Neuronal stem cell (in vitro differentiated cells): ENCODE data around the gene TIMP4.
A peak's percentile ranks its signal among the peaks of the same experiment; 100 is the strongest.

Experiments used
- DNase-seq: peaks from one replicate; pipeline ENCODE4 v3.0.0-alpha.2; 2013; ENCODE audit warnings: low spot score
- H2AFZ ChIP-seq: one replicate; pipeline ENCODE4 v1.6.1; 2013; ENCODE audit warnings: mild to moderate bottlenecking, low read length, inconsistent platforms
- H2AK5ac ChIP-seq: 2 replicates; pipeline ENCODE4 v1.6.1; 2013; ENCODE audit warnings: low read depth, mild to moderate bottlenecking, inconsistent platforms, low read length, moderate library complexity, mixed read lengths
- H2BK120ac ChIP-seq: 2 replicates; pipeline ENCODE4 v1.6.1; 2013; ENCODE audit warnings: low read depth, mild to moderate bottlenecking, inconsistent platforms, low read length, moderate library complexity, mixed read lengths
- H2BK12ac ChIP-seq: one replicate; pipeline ENCODE4 v1.6.1; 2013; ENCODE audit warnings: low read length, inconsistent platforms
- H2BK15ac ChIP-seq: 2 replicates; pipeline ENCODE4 v1.6.1; 2013; ENCODE audit warnings: mild to moderate bottlenecking, low read length, inconsistent platforms, mixed read lengths
- H2BK5ac ChIP-seq: one replicate; pipeline ENCODE4 v1.6.1; 2013; ENCODE audit warnings: inconsistent platforms, mild to moderate bottlenecking, low read length, moderate library complexity
- H3K14ac ChIP-seq: one replicate; pipeline ENCODE4 v1.6.1; 2013; ENCODE audit warnings: low read length, inconsistent platforms
- H3K18ac ChIP-seq: 2 replicates; pipeline ENCODE4 v1.6.1; 2013; ENCODE audit warnings: low read length, inconsistent platforms
- H3K23ac ChIP-seq: 2 replicates; pipeline ENCODE4 v1.6.1; 2013; ENCODE audit warnings: low read depth, mild to moderate bottlenecking, mixed read lengths, low read length, inconsistent platforms; ENCODE audit not compliant: poor library complexity
- H3K27ac ChIP-seq: replicated peaks from 3 replicates; pipeline ENCODE4 v1.5.1; 2013; ENCODE audit warnings: low read length, inconsistent platforms
- H3K27me3 ChIP-seq, 3 experiments: 2 replicates each; pipeline ENCODE4 v1.6.1; 2013; ENCODE audit warnings: low read length in 3 of 3, mild to moderate bottlenecking in 2 of 3, inconsistent platforms in 1 of 3, low read depth in 1 of 3, mixed read lengths in 1 of 3, moderate library complexity in 1 of 3; ENCODE audit not compliant: control insufficient read depth in 3 of 3, insufficient read depth in 3 of 3
- H3K36me3 ChIP-seq, 2 donors: replicated peaks in 1 of 2; 2 replicates each; pipeline ENCODE4 v1.6.1; 2013; ENCODE audit warnings: low read length in 2 of 2; ENCODE audit not compliant: control insufficient read depth in 2 of 2, insufficient read depth in 2 of 2
- H3K4ac ChIP-seq: 2 replicates; pipeline ENCODE4 v1.6.1; 2013; ENCODE audit warnings: inconsistent platforms, mild to moderate bottlenecking, low read length, moderate library complexity
- H3K4me1 ChIP-seq, 2 donors: 1 replicate in 1 of 2; 2 replicates in 1 of 2; pipeline ENCODE4 v1.6.1; 2013; ENCODE audit warnings: low read length in 2 of 2, low read depth in 1 of 2; ENCODE audit not compliant: control insufficient read depth in 2 of 2, insufficient read depth in 1 of 2
- H3K4me2 ChIP-seq: one replicate; pipeline ENCODE4 v1.6.1; 2013; ENCODE audit warnings: mild to moderate bottlenecking, low read length, inconsistent platforms; ENCODE audit not compliant: insufficient read depth, poor library complexity, severe bottlenecking
- H3K4me3 ChIP-seq, 2 donors: 2 replicates each; pipeline ENCODE4 v1.5.1; 2013; ENCODE audit warnings: low read length in 2 of 2, mild to moderate bottlenecking in 2 of 2, inconsistent platforms in 1 of 2, moderate library complexity in 1 of 2
- H3K79me1 ChIP-seq: one replicate; pipeline ENCODE4 v1.6.1; 2013; ENCODE audit warnings: low read depth, mild to moderate bottlenecking, inconsistent platforms, low read length, moderate library complexity
- H3K9ac ChIP-seq: one replicate; pipeline ENCODE4 v1.6.1; 2013; ENCODE audit warnings: mild to moderate bottlenecking, low read depth, low read length, inconsistent platforms; ENCODE audit not compliant: poor library complexity
- H3K9me3 ChIP-seq, 2 donors: replicated peaks in 1 of 2; 2 replicates each; pipeline versions ENCODE3 to v1.6.1; 2013; ENCODE audit warnings: low read length in 2 of 2, mild to moderate bottlenecking in 2 of 2, inconsistent platforms in 1 of 2, low read depth in 1 of 2, mixed read lengths in 1 of 2, moderate library complexity in 1 of 2; ENCODE audit not compliant: control insufficient read depth in 2 of 2, insufficient read depth in 1 of 2
- H4K8ac ChIP-seq: one replicate; pipeline ENCODE4 v1.6.1; 2013; ENCODE audit warnings: low read depth, mild to moderate bottlenecking, inconsistent platforms, low read length, moderate library complexity
- H4K91ac ChIP-seq: one replicate; pipeline ENCODE4 v1.6.1; 2013; ENCODE audit warnings: low read length, low read depth, mild to moderate bottlenecking, inconsistent platforms; ENCODE audit not compliant: poor library complexity
- WGBS, 2 donors: extraction: QIAGEN DNeasy Blood & Tissue Kit; methylation state at CpG; one replicate each; pipeline ENCODE4 v1.1.7; 2013; ENCODE audit warnings: missing lambda C conversion rate in 2 of 2, mixed read lengths in 1 of 2; ENCODE audit not compliant: insufficient read length in 2 of 2, insufficient replicate concordance in 1 of 2; ENCODE audit errors: extremely low coverage in 2 of 2; 5-methylcytosine and 5-hydroxymethylcytosine counted together

TIMP4 gene

DNA sequence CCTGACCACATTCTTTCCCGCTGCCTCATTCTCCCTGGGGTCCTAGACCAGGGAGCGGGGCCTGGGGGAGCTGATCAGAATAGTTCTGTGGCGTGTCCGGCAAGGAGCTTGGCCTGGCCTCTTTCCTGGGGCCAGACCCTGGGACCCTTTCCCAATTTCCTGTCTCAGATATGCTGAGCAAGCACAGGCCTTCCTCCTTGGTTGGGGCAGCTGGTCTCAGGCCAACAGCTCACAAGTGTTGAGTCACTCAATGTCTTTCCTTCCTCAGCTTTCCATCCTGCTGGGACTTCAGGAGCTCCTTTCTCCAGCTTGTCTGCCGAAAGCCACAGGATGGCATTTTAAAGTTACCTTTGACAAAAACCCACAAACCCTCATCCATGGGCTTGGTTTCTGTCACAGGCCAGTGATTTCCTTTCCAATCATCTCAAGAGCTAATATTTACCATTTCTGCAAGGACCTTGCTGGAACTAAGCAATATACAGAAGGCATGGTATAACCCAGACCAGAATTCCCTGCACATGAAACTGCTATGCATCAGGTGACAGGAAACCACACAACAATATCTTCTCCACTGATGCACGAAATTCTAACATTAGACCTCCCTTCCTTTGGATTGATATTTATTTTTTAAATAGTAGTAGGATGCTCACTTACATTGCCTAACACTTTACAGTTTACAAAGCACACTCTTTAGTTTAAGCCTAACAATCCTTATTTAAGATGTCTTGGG is 19.5 kb upstream of the TIMP4 start:
- H3K23ac ChIP-seq, result peak overlapping the region; percentile 43
- H2AFZ ChIP-seq, result no peak overlapping the region
- no peak overlapping the region for H2BK120ac ChIP-seq
- no peak overlapping the region for H3K4me2 ChIP-seq
- peaks cover 0 to under 1% (median 0%) of the 10 kb centered on the region in 3 experiments for H3K27me3 ChIP-seq
- H3K36me3 ChIP-seq, result no peaks in the 10 kb centered on the region
- H3K4ac ChIP-seq, result no peak overlapping the region
- no peak overlapping the region for H2BK5ac ChIP-seq
- no peak for DNase-seq
- no peak overlapping the region for H2AK5ac ChIP-seq
- no peaks in the 10 kb centered on the region for H3K9me3 ChIP-seq
- WGBS, 2 donors, result no CpG with 5 or more reads among the region's 6 CpGs
- no peak overlapping the region for H4K91ac ChIP-seq
- no peak overlapping the region for H2BK12ac ChIP-seq
- no peak overlapping the region for H3K18ac ChIP-seq
- H3K4me1 ChIP-seq, result no peaks in the 10 kb centered on the region
- no peaks in the 10 kb centered on the region for H3K79me1 ChIP-seq
- no peak overlapping the region for H3K9ac ChIP-seq
- H4K8ac ChIP-seq, result no peak overlapping the region
- H3K4me3 ChIP-seq, result no peak overlapping the region
- no peak overlapping the region for H2BK15ac ChIP-seq
- H3K14ac ChIP-seq, result peak overlapping the region; percentile 77
- H3K27ac ChIP-seq, result no peak overlapping the region

DNA sequence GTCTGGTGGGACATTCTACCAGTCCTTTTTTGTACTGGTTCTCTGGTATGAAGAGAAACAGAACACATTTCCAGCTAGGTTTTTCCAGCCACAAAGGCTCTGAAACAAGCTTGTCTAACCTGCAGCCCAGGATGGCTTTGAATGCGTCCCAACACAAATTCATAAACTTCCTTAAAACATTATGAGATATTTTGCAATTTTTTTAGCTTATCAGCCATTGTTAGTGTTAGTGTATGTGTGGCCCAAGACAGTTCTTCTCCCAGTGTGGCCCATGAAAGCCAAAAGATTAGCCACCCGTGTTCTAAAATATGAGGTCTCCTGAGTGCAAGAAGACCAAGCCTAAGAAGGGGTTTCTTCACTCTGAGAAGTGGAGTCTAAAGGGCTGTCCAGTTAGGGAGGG is 18.4 kb upstream of the TIMP4 start:
- no peak overlapping the region for H2BK120ac ChIP-seq
- no peak overlapping the region for H3K18ac ChIP-seq
- peaks cover 0 to under 1% of the 10 kb centered on the region in 2 donors for H3K9me3 ChIP-seq
- H3K9ac ChIP-seq, result no peak overlapping the region
- no peak for DNase-seq
- H4K8ac ChIP-seq, result no peak overlapping the region
- no peak overlapping the region for H4K91ac ChIP-seq
- H3K4me1 ChIP-seq, result no peaks in the 10 kb centered on the region
- H2AFZ ChIP-seq, result no peak overlapping the region
- no peaks in the 10 kb centered on the region for H3K79me1 ChIP-seq
- H3K23ac ChIP-seq, result no peak overlapping the region
- no CpG with 5 or more reads among the region's 2 CpGs for WGBS, 2 donors
- no peaks in the 10 kb centered on the region for H3K27me3 ChIP-seq
- no peak overlapping the region for H3K4ac ChIP-seq
- no peak overlapping the region for H2BK15ac ChIP-seq
- H3K36me3 ChIP-seq, result no peaks in the 10 kb centered on the region
- no peak overlapping the region for H2AK5ac ChIP-seq
- H2BK5ac ChIP-seq, result no peak overlapping the region
- no peak overlapping the region for H3K14ac ChIP-seq
- no peak overlapping the region for H3K4me2 ChIP-seq
- no peak overlapping the region for H3K4me3 ChIP-seq
- H2BK12ac ChIP-seq, result no peak overlapping the region
- H3K27ac ChIP-seq, result no peak overlapping the region

DNA sequence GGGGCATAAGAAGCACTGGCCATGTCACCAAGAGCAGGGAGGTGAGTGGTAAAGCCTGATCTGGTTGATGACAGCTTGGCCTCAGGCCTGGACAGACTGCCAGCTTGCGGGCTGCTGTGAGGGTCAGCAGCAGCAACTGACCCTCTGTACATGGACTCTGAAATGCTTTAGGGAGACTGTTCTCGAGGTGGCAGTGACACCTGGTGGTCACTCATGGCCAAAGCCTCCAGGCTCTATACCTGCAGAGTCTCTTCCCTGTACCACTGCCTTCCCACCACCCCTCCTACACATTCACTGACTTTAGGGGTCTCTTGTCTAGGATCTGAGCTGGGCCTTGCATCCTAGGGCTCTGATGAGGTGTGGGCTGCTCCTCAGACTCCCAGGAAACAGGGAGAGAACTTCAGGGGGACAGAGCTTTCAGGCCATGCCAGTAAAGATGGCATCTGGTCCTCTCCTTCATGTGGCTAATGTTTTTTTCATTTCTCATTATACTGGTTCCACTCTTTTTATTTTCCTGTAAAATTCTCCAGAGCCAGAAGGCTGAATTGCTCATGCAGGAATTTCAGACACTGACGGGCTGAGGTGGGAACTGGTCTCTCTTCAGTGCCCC is 17.2 kb upstream of the TIMP4 start:
- no CpG with 5 or more reads among the region's 3 CpGs for WGBS, 2 donors

DNA sequence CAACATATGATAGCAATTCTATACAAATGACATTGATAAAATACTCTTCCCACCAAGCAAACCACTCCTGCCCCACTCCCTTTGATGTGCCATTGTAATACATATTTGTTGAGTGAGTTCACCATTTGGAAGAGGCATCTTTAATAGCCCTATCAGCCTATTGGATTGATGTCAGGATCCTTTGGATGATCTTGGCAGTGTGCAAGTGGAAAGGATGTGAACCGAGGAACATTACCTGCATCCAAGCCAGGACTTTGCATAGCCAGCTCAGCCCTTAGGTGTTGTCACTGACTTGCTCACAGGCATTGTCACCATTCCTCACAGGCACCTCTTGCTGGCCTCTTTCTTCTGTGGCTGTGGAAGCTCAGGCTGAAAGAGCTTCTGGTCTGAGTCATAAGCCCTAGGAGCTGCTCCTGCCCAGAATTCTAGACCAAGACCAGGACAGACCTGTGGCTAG is 16.5 kb upstream of the TIMP4 start:
- H2AK5ac ChIP-seq, result no peak overlapping the region
- H3K18ac ChIP-seq, result no peak overlapping the region
- H2BK12ac ChIP-seq, result no peak overlapping the region
- DNase-seq, result no peak
- no peak overlapping the region for H2BK120ac ChIP-seq
- peaks cover 0 to 3% of the 10 kb centered on the region in 2 donors for H3K9me3 ChIP-seq
- H3K4me3 ChIP-seq, result no peak overlapping the region
- no peak overlapping the region for H3K9ac ChIP-seq
- no CpG with 5 or more reads among the region's 1 CpG for WGBS, 2 donors
- no peak overlapping the region for H2BK5ac ChIP-seq
- H2BK15ac ChIP-seq, result no peak overlapping the region
- H3K4ac ChIP-seq, result no peak overlapping the region
- no peak overlapping the region for H3K27ac ChIP-seq
- no peak overlapping the region for H3K14ac ChIP-seq
- H3K4me2 ChIP-seq, result no peak overlapping the region
- H3K23ac ChIP-seq, result no peak overlapping the region
- no peaks in the 10 kb centered on the region for H3K36me3 ChIP-seq
- H4K91ac ChIP-seq, result no peak overlapping the region
- H3K4me1 ChIP-seq, result no peaks in the 10 kb centered on the region
- no peaks in the 10 kb centered on the region for H3K27me3 ChIP-seq
- no peak overlapping the region for H4K8ac ChIP-seq
- H2AFZ ChIP-seq, result no peak overlapping the region
- H3K79me1 ChIP-seq, result no peaks in the 10 kb centered on the region

More for the DNA sequence above, 17.2 kb upstream of the TIMP4 start:
- H4K91ac ChIP-seq, result no peak overlapping the region
- no peak overlapping the region for H3K23ac ChIP-seq
- H3K4me3 ChIP-seq, result no peak overlapping the region
- no peak overlapping the region for H3K27ac ChIP-seq
- no peak overlapping the region for H2BK5ac ChIP-seq
- no peak overlapping the region for H3K14ac ChIP-seq
- no peaks in the 10 kb centered on the region for H3K36me3 ChIP-seq
- no peaks in the 10 kb centered on the region for H3K27me3 ChIP-seq
- H2AFZ ChIP-seq, result no peak overlapping the region
- H3K18ac ChIP-seq, result no peak overlapping the region
- no peak overlapping the region for H4K8ac ChIP-seq
- no peaks in the 10 kb centered on the region for H3K4me1 ChIP-seq
- no peak overlapping the region for H2BK120ac ChIP-seq
- no peak overlapping the region for H2BK15ac ChIP-seq
- H3K9ac ChIP-seq, result no peak overlapping the region
- DNase-seq, result peak; percentile 62
- H2BK12ac ChIP-seq, result no peak overlapping the region
- no peak overlapping the region for H2AK5ac ChIP-seq
- H3K4ac ChIP-seq, result no peak overlapping the region
- H3K4me2 ChIP-seq, result no peak overlapping the region
- H3K9me3 ChIP-seq, result peaks cover 0 to 3% of the 10 kb centered on the region in 2 donors
- no peaks in the 10 kb centered on the region for H3K79me1 ChIP-seq
